GM21447 (cell line): Measurements from ENCODE around the gene SOX13.

Experiments
- ATAC-seq: cut with Tn5 transposase; IDR thresholded peaks from one replicate; pipeline ENCODE4 v1.9.1; 2021; ENCODE audit not compliant: unreplicated experiment

SOX13 gene

GRCh38 chr1:204062106-204062505 is 10.8 kb upstream of the SOX13 start:
- ATAC-seq = no peak

DNA sequence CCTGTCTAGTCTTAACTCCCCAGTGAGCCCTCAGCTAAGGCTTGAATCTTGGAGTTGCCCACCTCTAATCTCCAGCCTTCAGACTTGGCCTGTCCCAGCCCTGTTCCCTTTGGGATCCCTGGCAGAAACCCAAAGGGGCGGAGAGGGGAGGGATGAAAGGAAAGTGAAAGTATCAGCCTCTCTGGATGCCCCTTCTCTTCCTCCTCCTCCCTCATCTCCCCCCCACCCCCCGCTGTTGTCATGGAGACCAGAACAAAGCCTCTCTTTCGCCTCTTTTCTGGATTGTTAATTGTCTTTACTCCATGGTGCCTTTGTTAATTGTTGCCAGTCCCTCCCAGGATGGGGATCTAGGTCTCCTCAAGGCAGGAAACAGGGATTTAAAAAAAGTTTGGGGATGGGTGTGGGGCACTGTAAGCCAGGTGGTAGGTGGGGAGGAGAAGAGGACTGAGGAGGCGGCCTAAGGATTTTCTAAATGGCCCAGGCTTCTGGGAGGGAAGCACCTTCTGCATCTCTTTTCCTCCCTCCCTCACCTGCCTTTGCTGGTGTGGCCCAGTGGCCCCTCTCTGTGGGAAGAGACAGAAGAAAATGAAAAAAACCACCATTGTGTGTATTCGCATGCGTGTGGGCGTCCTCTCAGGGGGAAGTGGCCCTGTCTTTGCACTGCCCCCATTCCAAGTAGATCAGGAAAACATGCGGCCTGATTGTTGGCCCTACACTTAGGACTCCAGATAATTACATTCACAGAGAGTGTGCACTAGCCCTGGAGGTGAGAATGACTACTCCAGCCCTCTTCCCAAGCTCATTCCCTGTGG is 7.5 kb upstream of the SOX13 start:
- ATAC-seq = no peak

GRCh38 chr1:204065986-204066300 is 7.0 kb upstream of the SOX13 start:
- no peak for ATAC-seq

- no peak for ATAC-seq
These were observed 5.0 kb upstream of the SOX13 start for GRCh38 chr1:204067935-204068334.

DNA sequence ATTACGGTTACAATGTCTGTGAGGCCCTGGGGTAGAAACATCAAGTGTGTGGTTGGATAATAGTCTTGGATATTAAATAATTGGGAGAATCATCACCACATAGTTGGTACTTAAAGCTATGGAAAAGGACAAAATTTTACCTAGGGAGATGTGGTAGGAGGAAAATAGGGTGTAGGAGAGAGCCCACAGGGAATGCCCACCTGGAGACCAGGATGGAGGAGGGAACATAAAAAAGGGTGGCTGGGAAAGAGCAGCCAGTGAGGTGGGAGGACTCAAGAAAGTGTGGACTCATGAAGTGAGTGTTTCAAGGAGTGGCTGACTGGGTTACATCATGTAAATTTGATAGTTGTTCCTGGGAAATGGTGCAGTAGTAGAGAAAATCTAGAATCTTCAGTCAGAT is 3.0 kb upstream of the SOX13 start:
- no peak for ATAC-seq

DNA sequence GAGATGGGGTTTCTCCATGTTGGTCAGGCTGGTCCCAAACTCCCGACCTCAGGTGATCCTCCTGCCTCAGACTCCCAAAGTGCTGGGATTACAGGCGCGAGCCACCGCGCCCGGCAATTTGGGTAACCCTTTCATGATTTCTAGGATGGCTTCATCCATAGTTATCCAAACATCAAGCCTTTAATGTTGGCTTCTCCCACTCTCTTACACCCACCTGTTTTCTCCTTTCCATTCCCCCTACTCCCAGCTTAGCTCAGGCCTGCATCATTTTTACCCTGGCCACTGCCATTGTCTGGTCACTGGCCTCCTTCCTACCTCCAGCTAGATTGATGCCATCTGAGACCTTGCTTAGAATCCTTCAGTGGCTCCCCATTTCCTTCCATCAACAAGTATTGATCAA is 2.0 kb upstream of the SOX13 start:
- ATAC-seq = no peak

- no peak for ATAC-seq
These were observed 940 bp downstream of the SOX13 start for GRCh38 chr1:204073837-204074273.

DNA sequence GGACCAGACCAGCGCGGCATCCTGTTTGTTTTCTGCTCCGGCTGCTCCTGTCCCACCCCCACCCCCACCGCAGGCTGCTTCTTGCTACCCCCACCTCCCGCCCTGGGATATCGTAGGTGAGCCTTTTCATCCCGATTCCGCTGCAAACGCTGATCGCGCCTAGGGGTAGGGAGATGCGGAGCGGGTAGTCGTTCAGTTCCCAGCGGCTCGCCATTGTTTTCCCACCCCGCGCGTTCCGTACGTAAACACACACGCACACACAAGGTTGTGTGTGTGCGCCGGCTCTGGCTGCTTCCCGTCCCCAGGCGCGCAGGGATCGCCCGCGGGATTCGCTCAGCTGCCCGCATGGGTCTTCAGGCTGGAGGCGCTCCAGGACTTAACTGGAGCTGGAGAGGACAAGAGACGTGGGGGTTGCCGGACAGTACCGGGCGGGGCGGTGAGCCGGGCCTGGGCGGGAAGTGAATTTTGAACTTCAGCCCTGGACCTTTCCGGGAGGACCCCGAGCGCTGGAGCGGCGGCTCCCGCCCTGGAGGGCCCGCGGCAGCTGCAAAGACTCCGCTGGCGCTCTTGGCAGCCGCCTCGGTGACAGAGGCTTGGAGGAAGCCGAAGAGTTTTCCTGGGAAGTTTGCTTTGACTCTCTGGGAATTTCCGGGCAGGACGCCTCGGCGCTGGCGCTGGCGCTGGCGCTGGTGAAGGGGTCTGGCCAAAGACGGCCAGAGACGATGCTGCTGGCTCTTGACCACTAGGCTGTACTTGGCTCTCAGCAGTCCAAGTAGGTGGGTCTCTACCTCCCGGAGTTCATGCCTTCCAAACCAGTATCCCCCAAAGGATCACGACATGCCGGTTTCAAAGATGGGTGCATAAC is 1.6 kb downstream of the SOX13 start:
- ATAC-seq = no peak

DNA sequence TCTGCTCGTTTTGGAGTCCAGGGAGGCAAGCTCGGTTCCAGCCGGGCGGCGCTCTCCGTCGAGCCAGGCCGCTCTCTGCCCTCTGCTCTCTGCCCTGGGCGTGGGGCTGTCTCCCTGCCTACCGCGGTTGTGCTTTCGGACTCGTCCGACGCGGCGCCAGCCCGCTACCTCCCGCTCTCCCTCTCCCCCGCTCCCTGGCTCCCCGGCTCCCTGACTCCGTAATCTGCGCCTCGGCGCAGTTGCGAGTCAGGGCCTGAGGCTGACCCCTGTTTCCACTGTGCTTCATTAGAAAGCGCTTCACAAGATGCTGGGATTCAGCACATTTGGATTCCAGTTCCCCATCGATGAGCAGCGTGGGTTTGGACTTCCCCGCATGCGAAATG is 2.2 kb downstream of the SOX13 start:
- ATAC-seq = no peak

DNA sequence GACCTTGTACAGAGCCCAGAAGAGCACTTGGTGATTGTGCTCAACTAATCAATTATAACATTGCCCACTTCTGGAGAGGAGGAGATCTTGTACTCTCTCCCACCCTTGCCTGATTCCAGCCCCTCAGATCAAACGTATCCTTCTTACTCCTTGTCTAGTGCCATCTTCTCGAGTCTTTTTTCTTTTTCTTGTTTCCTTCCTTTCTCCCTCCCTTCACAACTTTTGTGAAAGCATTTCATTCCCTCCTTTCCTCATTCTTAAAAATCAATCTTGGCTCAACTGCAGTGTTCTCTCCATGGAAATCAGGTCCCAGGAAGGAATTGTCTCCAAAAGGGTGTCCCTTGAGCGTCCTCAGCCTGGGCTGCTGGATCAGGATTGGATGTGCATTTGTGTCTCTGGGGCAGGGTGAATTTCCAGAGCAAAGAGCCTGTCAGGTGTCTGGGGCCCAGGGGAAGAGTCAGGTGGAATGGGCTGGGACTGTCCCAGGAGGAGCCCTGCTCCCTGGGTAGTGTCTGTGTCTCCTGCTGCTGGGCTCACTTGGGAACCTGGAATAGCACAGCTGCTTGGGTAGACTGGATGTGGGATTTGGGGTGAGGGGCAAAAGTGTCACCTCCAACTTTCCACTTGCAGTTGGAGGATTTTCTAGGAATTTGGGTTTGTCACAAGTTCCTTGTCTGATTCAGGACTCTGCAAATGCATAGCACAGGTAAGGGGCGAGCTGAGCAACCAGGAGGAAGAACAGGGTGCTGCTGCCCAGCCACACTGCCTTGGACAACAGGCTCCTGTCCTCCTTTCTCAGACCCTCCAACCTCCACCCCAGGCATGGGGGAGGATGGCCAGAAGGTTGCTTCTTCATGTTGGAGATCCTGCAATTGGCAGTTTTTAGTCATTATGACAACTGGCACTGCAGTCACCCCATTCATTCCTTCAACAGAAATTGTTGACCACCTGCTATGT is 3.3 kb downstream of the SOX13 start:
- ATAC-seq = no peak

- ATAC-seq = no peak
These were observed 4.0 kb downstream of the SOX13 start for GRCh38 chr1:204076891-204077290.

- ATAC-seq = no peak
These were observed 5.2 kb downstream of the SOX13 start for GRCh38 chr1:204077979-204078696.

- no peak for ATAC-seq
These were observed 6.7 kb downstream of the SOX13 start for GRCh38 chr1:204079608-204079999.

DNA sequence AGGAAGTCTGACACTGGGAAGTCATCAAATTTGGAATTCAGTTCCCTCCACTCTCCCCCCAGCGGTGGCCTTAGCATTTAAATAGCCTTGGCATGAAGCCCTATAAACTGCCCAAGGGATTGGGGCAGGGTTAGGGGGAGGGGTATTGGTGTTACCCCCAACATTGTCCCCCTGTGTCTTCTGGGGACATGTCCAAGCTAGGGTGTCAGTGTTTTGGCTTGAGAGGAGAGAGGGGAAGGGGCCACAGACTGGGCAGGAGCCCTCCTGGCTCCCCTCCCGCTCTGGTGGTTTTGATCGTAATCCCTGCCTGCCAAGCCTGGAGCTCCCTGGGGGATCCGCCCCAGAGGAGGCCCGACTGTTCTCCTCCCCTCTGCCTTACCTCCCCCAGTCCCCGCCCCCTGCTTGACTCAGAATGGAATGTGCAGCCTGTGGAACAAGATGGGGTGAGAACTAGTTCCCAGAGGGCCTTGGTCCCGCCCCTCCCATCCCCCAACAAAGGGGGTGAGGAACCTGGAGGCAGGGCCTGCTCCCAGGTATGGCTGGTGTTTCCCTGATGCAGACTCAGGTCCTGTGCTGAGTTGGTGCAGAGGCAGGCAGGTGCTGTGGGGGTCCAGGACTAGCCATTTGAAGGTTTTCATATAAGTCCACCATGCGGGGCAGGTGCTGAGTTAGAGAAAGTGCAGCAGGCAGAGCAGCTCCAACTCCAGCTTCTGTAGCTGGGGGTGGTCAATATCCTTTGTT is 7.4 kb downstream of the SOX13 start:
- no peak for ATAC-seq

GRCh38 chr1:204081164-204081790 is 8.4 kb downstream of the SOX13 start:
- ATAC-seq = no peak

GRCh38 chr1:204081791-204082513 is 9.0 kb downstream of the SOX13 start:
- no peak for ATAC-seq

DNA sequence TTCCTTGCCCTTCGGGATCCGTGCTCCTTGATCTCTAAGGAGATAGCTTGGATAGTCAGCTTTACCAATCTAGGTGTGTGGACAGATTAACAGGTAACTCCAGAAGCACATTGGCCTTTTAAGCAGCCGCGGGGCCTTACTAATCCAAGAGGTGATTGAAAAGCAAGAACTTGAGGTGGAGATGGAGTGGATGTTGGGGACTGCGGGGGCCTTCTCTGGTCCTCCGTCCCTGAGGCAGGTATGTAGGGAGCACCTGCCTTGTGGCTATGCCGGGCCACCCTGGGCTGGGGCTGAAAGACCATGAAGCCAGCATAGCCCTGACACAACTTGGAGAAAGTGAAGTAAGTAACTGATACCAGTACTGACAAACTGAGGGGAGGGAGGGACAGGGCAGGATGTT is 10.6 kb downstream of the SOX13 start:
- ATAC-seq = no peak

DNA sequence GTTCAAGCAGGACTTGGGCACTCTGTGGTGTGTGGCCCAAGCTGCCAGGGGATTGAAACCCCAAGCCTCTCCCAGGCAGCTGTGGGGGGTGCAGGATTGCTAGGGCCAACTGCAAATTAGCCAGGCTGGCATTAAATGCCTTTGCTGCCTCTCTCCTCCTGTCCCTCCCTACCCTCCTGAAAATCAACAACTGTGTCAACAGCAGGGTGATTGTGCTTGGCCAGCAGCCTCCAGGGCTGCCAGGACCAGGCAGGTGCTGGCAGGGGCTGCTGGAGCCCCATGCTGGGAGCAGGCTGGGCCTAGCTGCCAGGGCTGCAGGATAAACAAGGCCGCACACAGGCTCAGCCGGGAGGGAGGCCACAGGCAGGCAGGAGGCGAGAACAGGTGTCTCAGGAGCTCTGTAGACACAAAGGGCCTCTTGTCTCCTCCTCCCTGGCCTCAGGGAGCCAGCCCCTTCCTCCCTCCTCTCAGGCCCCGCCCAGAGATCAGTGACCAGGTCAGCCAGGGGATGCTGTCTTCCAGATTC is 11.4 kb downstream of the SOX13 start:
- ATAC-seq = no peak

DNA sequence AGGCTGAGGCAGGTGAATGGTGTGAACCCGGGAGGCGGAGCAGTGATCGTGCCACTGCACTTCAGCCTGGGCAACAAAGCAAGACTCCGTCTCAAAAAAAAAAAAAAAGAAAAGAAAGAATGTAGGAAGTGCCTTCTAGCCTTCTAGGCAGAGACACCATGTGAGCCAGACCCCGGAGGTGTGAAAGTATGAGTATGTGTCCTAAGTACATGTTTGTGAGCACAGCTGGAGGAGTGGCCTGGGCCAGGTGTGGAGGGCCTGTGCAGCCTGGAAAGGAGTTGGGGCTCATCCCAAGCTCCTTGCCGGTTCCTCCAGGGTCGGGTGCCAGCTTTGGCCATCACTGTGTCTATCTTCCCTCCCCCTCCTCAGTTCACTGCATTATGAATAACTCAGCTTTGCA is 13.0 kb downstream of the SOX13 start:
- ATAC-seq = no peak
